ENCODE results near the gene RGS9. TPM values are rescaled to one million over a fixed set of nuclear protein-coding genes. Genes with fewer than 3 reads are reported as not detected.

Gene RGS9
- polyA plus RNA-seq, 2 of the 4 experiments (the other 2 are of a cell fraction), result 6.9 to 14.3 TPM

DNA sequence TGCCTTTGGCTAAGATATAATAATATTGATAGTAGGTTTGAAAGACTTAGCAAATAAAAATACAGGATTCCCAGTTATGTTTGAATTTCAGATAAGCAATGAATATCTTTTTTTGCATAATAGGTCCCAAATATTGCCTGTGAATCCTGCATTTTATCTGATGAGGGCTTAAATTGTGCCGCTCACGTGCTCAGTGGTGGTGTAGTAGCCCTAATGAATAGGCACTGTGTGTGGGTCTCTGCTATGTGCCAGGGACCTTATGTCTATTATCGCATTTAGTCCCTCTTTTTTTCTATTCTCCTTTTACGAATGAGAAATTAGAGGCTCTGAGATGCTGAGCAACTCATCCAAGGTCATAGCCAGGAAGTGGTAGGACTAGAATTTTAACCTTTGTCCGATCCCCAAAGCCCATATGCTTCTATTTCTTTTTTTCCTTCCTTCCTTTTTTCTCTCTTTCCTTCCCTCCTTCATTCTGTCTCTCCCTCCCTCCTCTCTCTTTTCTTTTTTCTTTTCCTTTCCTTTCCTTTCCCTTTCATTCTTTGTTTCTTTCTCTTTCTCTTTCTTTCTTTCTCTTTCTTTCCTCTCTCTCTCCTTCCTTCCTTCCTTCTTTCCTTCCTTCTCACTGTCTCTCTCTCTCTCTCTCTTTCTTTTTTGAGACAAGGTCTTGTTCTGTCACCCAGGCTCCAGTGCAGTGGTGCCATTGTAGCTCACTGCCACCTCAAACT lies 47.2 kb downstream of the RGS9 start:
- TF ChIP-seq KDM5A (IDR thresholded peaks at IDR 0.05) (no peak), FOSL2 (IDR thresholded peaks at IDR 0.05) (no peak), FOSL2 (CRISPR knock-in tag; IDR thresholded peaks at IDR 0.05) (no peak), HOXB13 (CRISPR knock-in tag; IDR thresholded peaks at IDR 0.05; ENCODE audit: low read depth) (no peak)
- TF ChIP-seq, protein P1, sequence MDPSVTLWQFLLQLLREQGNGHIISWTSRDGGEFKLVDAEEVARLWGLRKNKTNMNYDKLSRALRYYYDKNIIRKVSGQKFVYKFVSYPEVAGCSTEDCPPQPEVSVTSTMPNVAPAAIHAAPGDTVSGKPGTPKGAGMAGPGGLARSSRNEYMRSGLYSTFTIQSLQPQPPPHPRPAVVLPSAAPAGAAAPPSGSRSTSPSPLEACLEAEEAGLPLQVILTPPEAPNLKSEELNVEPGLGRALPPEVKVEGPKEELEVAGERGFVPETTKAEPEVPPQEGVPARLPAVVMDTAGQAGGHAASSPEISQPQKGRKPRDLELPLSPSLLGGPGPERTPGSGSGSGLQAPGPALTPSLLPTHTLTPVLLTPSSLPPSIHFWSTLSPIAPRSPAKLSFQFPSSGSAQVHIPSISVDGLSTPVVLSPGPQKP (IDR thresholded peaks at IDR 0.05; ENCODE audit: low read depth, low read length), result no peak
- TF ChIP-seq, protein P2, sequence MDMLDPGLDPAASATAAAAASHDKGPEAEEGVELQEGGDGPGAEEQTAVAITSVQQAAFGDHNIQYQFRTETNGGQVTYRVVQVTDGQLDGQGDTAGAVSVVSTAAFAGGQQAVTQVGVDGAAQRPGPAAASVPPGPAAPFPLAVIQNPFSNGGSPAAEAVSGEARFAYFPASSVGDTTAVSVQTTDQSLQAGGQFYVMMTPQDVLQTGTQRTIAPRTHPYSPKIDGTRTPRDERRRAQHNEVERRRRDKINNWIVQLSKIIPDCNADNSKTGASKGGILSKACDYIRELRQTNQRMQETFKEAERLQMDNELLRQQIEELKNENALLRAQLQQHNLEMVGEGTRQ (IDR thresholded peaks at IDR 0.05), result no peak
- TF ChIP-seq, protein P3, sequence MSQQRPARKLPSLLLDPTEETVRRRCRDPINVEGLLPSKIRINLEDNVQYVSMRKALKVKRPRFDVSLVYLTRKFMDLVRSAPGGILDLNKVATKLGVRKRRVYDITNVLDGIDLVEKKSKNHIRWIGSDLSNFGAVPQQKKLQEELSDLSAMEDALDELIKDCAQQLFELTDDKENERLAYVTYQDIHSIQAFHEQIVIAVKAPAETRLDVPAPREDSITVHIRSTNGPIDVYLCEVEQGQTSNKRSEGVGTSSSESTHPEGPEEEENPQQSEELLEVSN (IDR thresholded peaks at IDR 0.05; ENCODE audit: borderline replicate concordance, low read depth), result no peak
- Histone ChIP-seq H3K4me1 (peaks cover 18% of the 10 kb centered on the region), H3K9me3 (no peaks in the 10 kb centered on the region), H3K4me3 (no peak overlapping the region), H3K27ac (peak overlapping the region; percentile 6 to 77; a peak in 4 of 6 replicates), H3K4me2 (peak overlapping the region; percentile 50)
- FAIRE-seq, result no peak
- WGBS (ENCODE audit: missing lambda C conversion rate), result 81% methylated on average over 5 of the region's 5 CpGs
- no peak for ATAC-seq
- CTCF ChIA-PET, result interaction anchor here (2.1 kb wide), 1 partner anchor 14 kb away, joined by 9 read pairs; no protein-coding TSS in a partner anchor
- POLR2A ChIA-PET, result no interaction called here
- DNase-seq (ENCODE audit: low read depth in 1 of 2, low spot score in 1 of 2), result no peak

DNA sequence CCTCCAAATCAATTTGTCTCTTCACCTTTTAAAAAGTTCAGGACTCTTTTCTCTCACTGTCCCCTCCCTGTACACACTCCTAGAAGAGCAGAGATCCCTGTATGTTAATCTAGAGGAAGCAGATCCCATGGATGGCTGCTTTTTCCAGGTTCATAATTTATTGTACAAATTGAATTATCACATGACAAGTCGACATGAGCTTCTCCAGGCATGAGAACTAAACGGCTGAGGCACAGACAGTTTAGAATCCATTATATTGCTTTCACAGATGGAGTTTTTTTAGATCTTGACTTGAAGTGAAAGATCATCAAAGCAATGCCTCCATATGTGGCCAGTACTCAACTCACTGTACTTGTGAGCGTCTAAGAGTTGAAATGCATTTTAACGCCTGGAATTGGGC lies 47.9 kb downstream of the RGS9 start:
- Histone ChIP-seq H3K9me3 (no peaks in the 10 kb centered on the region), H3K4me2 (no peak overlapping the region), H3K4me1 (peaks cover 18% of the 10 kb centered on the region), H3K4me3 (no peak overlapping the region), H3K27ac (peak overlapping the region in 1 of 2 experiments; percentile 77; a peak in 3 of 6 replicates)
- ATAC-seq, result no peak
- ChIA-PET CTCF (interaction anchor here (0.7 to 2.1 kb wide), 5 partner anchors 13 to 68 kb away, joined by 3 to 9 read pairs (median 3); partner anchors contain the start of gene RGS9), POLR2A (no interaction called here)
- DNase-seq (ENCODE audit: low read depth in 1 of 2, low spot score in 1 of 2), result no peak
- no peak for FAIRE-seq
- 82% methylated on average over 4 of the region's 4 CpGs for WGBS (ENCODE audit: missing lambda C conversion rate)
- TF ChIP-seq, protein P1 (IDR thresholded peaks at IDR 0.05; ENCODE audit: low read depth, low read length), result no peak
- TF ChIP-seq, protein P3 (IDR thresholded peaks at IDR 0.05; ENCODE audit: borderline replicate concordance, low read depth), result no peak
- TF ChIP-seq, protein P4, sequence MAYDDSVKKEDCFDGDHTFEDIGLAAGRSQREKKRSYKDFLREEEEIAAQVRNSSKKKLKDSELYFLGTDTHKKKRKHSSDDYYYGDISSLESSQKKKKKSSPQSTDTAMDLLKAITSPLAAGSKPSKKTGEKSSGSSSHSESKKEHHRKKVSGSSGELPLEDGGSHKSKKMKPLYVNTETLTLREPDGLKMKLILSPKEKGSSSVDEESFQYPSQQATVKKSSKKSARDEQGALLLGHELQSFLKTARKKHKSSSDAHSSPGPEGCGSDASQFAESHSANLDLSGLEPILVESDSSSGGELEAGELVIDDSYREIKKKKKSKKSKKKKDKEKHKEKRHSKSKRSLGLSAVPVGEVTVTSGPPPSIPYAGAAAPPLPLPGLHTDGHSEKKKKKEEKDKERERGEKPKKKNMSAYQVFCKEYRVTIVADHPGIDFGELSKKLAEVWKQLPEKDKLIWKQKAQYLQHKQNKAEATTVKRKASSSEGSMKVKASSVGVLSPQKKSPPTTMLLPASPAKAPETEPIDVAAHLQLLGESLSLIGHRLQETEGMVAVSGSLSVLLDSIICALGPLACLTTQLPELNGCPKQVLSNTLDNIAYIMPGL (CRISPR knock-in tag; IDR thresholded peaks at IDR 0.05; ENCODE audit: borderline replicate concordance), result no peak
- TF ChIP-seq EHF (CRISPR knock-in tag; IDR thresholded peaks at IDR 0.05), result no peak
- no peak for TF ChIP-seq NFE2L2 (conservative IDR thresholded peaks at IDR 0.05; ENCODE audit: low read length)
- TF ChIP-seq MAFK (IDR thresholded peaks at IDR 0.05; ENCODE audit: partially characterized antibody), result no peak
- TF ChIP-seq RNF2 (IDR thresholded peaks at IDR 0.05; ENCODE audit: borderline replicate concordance, low read depth), result no peak
- no peak for TF ChIP-seq RFX5 (IDR thresholded peaks at IDR 0.05)
- TF ChIP-seq JUN (IDR thresholded peaks at IDR 0.05), result no peak
- TF ChIP-seq EP300 (IDR thresholded peaks at IDR 0.05), result no peak
- TF ChIP-seq CBX8 (IDR thresholded peaks at IDR 0.05), result no peak
- TF ChIP-seq BHLHE40 (IDR thresholded peaks at IDR 0.05; ENCODE audit: low read depth, low read length), result no peak
- no peak for TF ChIP-seq GATA3 (IDR thresholded peaks at IDR 0.05; ENCODE audit: borderline replicate concordance)

Measured in A549 (cell line).